ENCODE measurements around the gene ENDOU.

The ENDOU gene

DNA sequence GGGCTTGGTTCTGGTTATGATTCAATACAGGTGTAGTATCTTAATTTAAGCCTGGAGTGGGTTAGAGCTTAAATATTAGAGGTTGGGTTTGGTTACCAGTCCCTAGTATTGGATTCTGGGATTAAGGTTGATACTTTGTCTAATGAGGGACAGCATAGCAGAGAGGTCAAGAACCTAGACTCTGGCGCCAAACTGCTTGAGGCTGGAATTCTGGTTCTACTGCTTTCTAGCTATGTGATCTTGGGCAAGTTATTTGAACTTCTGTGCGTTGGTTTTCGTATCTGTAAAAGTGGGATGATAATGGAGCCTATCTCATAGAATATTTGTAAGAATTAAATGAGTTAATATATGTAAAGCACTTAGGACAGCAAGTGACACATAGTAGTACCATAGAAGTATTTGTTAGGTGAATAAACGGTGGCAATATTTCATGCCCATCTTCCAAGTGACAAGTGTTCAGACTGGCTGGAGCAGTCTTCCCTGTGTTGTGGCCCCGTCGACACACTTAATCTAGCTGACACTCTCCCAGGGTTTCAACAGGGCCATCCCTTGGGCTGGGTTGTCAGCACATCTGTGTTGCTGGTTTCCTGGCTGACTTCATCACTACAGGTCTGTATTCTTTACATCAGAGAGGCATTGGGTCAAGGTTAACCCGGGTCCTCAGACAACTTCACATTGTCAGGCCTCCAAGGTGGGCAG, 3.0 kb downstream of the ENDOU start:
- H3K4me3 ChIP-seq (ENCODE audit: low read length) = no peak overlapping the region
- no peak overlapping the region for H3K9ac ChIP-seq (ENCODE audit: low read length)

DNA sequence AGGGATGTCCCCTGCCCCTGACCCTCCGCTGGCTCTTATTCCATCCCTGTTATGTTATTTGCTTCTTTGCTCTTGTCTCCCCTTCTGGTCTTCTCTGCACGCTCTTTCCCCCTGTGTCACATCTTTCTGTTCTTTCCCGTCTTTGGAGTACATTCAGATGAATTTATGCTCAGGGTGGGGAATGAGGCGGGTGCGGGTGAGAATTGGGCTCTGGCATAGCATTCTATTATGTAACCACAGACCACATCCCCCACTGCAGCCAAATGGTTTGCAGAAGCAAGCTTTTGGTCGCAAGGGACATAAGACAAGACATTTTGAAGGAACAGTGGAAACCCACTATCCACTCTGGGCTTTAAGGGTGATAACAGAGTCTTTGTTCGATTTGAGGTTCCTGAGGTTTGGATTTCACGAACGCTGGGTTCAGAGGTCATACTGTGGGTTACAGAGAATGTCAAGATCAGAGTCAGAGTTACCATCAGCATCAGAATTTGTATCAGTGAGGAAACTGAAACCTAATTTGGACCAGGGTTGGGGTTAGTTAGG, 3.8 kb downstream of the ENDOU start:
- Histone ChIP-seq H3K9me3 (ENCODE audit: control insufficient read depth, low read length) (no peaks in the 10 kb centered on the region), H3K27me3 (ENCODE audit: control insufficient read depth, insufficient read depth, low read length) (no peaks in the 10 kb centered on the region), H3K9ac (ENCODE audit: low read length) (no peak overlapping the region), H3K36me3 (ENCODE audit: control insufficient read depth, insufficient read depth, low read length) (no peaks in the 10 kb centered on the region), H3K4me3 (ENCODE audit: low read length) (no peak overlapping the region), H3K4me1 (ENCODE audit: control insufficient read depth, insufficient read depth, low read length) (peaks cover 19% of the 10 kb centered on the region)

More for the DNA sequence above, 3.0 kb downstream of the ENDOU start:
- Histone ChIP-seq H3K36me3 (ENCODE audit: control insufficient read depth, insufficient read depth, low read length) (no peaks in the 10 kb centered on the region), H3K4me1 (ENCODE audit: control insufficient read depth, insufficient read depth, low read length) (peaks cover 14% of the 10 kb centered on the region), H3K27me3 (ENCODE audit: control insufficient read depth, insufficient read depth, low read length) (no peaks in the 10 kb centered on the region), H3K9me3 (ENCODE audit: control insufficient read depth, low read length) (no peaks in the 10 kb centered on the region)

DNA sequence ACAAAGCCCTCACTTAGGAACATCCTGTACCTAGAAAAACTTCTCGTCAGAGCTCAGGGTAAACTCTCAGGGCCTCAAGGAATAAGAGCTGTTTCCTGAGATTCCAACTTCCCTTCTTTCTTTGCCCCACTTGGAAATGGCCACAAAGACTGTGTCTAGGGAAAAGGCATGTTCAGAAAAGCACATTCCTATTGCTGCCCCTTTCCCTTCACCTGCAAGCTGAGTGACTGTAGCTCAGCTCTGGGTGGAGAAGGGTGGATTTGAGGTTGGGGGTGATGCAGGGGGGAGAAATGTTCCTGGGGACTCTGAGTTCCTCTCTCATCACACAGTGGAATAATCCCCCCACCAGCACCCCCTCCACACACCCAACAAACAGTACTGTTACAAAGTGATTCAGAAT, 6.8 kb downstream of the ENDOU start:
- Histone ChIP-seq H3K36me3 (ENCODE audit: control insufficient read depth, insufficient read depth, low read length) (no peaks in the 10 kb centered on the region), H3K9ac (ENCODE audit: low read length) (no peak overlapping the region), H3K4me1 (ENCODE audit: control insufficient read depth, insufficient read depth, low read length) (peaks cover 29% of the 10 kb centered on the region), H3K9me3 (ENCODE audit: control insufficient read depth, low read length) (no peaks in the 10 kb centered on the region), H3K4me3 (ENCODE audit: low read length) (no peak overlapping the region), H3K27me3 (ENCODE audit: control insufficient read depth, insufficient read depth, low read length) (no peaks in the 10 kb centered on the region)

DNA sequence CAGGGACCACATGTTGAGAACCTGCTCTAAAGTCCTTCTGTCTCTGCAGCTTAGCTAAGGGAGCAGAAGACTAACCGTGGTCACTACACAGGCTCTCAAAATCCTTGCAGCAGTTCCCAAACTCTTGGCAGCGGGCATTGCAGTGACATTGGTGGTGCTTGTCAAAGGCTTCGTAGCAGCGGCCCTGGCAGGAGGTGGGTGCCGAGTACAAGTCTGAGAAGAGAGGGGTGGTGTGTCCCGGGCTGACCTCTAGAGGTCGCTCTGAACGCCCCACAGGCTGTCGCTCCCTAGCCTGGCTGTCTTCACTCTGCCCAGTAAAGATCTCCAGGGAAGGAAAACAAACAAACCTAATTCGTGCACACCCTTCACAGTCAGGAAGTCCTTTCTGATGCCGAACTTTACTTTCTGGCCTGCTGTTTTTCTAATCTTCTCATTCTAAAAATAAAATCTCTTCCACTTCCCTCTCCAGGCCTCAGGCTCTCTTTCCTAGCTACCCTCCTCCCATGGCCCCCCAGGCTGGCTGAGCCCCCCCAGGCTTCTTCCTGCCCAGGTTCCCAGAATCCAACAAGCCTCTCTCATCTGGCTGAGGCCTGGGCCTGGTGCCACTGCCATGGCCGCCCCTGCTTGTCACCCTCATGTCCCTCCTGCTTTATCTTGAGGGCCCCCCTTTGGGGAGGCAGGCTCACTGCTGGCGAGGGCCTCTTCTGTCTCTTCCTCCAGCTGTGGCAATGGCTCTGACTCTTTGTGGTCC, 7.7 kb downstream of the ENDOU start:
- Histone ChIP-seq H3K9ac (ENCODE audit: low read length) (peak overlapping the region; percentile 50), H3K9me3 (ENCODE audit: control insufficient read depth, low read length) (no peaks in the 10 kb centered on the region), H3K36me3 (ENCODE audit: control insufficient read depth, insufficient read depth, low read length) (no peaks in the 10 kb centered on the region), H3K4me3 (ENCODE audit: low read length) (no peak overlapping the region), H3K27me3 (ENCODE audit: control insufficient read depth, insufficient read depth, low read length) (no peaks in the 10 kb centered on the region), H3K4me1 (ENCODE audit: control insufficient read depth, insufficient read depth, low read length) (peaks cover 29% of the 10 kb centered on the region)

DNA sequence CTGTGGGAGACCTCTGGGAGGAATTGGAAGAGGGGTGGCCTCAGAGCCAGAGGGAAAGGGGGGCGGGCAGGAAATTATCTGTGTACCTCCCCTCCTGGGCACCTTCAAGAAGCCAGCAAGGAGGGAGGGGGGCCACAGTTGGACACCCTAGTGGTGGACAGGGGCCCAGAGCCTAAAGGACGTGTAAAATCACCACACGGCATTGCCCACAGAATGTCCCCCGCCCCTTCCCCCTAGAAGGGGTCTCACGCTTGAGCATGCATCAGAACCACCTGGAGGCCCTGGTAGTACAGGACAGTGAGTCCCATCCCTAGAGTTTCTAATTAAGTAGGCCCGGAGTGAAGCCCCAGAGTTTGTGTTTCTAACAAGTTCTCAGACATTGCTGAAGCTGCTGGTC, 8.2 kb downstream of the ENDOU start:
- H3K27me3 ChIP-seq (ENCODE audit: control insufficient read depth, insufficient read depth, low read length) = no peaks in the 10 kb centered on the region
- no peaks in the 10 kb centered on the region for H3K36me3 ChIP-seq (ENCODE audit: control insufficient read depth, insufficient read depth, low read length)
- no peak overlapping the region for H3K4me3 ChIP-seq (ENCODE audit: low read length)
- H3K9me3 ChIP-seq (ENCODE audit: control insufficient read depth, low read length) = no peaks in the 10 kb centered on the region
- no peak overlapping the region for H3K9ac ChIP-seq (ENCODE audit: low read length)
- peaks cover 29% of the 10 kb centered on the region for H3K4me1 ChIP-seq (ENCODE audit: control insufficient read depth, insufficient read depth, low read length)

DNA sequence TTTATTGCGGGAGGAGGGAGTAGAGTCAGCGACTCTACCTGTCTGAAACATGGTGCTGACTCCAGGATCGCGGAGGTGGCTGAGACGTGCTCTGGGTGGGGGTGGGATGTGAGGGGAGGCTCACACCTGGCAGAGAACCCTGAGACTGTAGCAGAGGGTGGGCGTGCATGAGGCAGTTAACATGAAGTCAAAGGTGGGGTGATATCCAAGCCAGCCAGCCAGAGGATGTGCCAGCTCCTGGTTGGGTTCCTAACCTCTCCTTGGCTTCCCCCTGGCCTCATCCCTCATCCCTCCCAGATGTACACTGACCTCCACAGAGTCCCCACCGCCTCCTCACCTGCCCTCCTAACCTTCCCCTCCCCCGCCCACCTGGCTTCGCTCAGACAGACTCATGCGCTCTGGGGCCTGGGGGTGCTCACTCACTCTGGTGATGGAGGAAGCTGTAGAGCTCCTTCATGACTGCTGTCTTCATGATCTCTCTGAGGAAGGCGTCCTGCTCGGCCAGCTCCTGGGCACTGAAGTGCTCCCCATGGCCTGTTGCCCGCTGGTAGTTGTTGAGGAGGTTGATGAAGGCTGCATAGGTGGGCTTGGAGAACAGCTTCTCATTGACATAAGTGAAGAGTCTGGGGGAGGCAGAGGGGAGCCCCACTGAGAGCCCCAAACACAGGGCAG, 9.3 kb downstream of the ENDOU start:
- Histone ChIP-seq H3K4me1 (ENCODE audit: control insufficient read depth, insufficient read depth, low read length) (peaks cover 29% of the 10 kb centered on the region), H3K9ac (ENCODE audit: low read length) (no peak overlapping the region), H3K27me3 (ENCODE audit: control insufficient read depth, insufficient read depth, low read length) (no peaks in the 10 kb centered on the region), H3K9me3 (ENCODE audit: control insufficient read depth, low read length) (no peaks in the 10 kb centered on the region), H3K36me3 (ENCODE audit: control insufficient read depth, insufficient read depth, low read length) (no peaks in the 10 kb centered on the region), H3K4me3 (ENCODE audit: low read length) (no peak overlapping the region)

DNA sequence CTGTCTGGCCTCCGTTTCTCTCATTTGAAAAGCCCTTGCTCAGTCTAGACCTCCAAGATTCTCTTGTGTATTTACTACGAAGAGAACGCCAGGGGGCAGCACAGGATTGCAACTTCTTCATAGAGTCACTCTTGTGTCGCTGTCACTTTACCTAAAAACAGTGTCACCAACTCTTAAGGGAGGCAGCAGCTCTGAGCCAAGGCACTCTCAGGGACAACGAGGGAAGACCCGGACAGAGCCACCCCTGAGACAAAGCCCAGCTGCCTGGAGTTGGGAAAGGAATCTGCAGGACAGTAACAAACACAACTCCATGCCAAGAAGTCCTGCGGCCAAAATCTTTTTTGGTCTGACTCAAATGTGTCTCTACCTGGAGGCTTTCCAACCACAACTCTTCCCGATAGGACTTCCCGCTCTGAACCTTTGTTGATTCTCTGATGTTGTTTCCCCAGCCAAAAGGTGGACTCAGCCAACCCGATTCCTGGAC, 9.9 kb downstream of the ENDOU start:
- no peaks in the 10 kb centered on the region for H3K36me3 ChIP-seq (ENCODE audit: control insufficient read depth, insufficient read depth, low read length)
- H3K9me3 ChIP-seq (ENCODE audit: control insufficient read depth, low read length) = no peaks in the 10 kb centered on the region
- no peak overlapping the region for H3K9ac ChIP-seq (ENCODE audit: low read length)
- H3K4me3 ChIP-seq (ENCODE audit: low read length) = no peak overlapping the region
- H3K27me3 ChIP-seq (ENCODE audit: control insufficient read depth, insufficient read depth, low read length) = no peaks in the 10 kb centered on the region
- peaks cover 29% of the 10 kb centered on the region for H3K4me1 ChIP-seq (ENCODE audit: control insufficient read depth, insufficient read depth, low read length)

DNA sequence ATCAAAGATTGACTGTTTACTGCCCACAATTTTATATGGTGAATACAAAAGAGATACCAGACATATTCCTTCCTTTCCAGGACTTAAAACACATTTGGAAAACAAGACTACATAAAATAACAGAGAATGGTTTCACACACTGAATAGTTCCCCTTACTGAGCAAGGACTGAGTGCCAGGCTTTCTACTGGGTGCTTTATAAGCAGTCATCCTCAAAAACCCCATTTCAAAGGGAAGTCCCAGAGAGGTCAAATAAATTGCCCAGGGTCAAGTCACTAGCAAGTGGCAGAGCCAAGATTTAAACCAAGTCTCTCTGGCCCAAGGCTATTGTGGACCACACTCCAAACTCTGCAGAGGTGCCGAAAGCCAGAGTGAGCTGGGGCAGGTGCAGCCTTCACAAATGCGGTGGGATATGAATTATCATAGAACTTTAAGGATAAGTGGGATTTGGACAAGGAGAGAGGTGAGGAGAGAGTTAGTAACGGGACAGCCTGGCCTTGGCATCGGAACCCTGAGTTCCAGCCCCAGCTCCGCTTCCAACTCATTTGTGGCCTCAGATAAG, 10.4 kb downstream of the ENDOU start:
- H3K36me3 ChIP-seq (ENCODE audit: control insufficient read depth, insufficient read depth, low read length) = no peaks in the 10 kb centered on the region
- H3K4me1 ChIP-seq (ENCODE audit: control insufficient read depth, insufficient read depth, low read length) = peaks cover 29% of the 10 kb centered on the region
- H3K9me3 ChIP-seq (ENCODE audit: control insufficient read depth, low read length) = no peaks in the 10 kb centered on the region
- H3K27me3 ChIP-seq (ENCODE audit: control insufficient read depth, insufficient read depth, low read length) = no peaks in the 10 kb centered on the region
- H3K4me3 ChIP-seq (ENCODE audit: low read length) = no peak overlapping the region
- no peak overlapping the region for H3K9ac ChIP-seq (ENCODE audit: low read length)

DNA sequence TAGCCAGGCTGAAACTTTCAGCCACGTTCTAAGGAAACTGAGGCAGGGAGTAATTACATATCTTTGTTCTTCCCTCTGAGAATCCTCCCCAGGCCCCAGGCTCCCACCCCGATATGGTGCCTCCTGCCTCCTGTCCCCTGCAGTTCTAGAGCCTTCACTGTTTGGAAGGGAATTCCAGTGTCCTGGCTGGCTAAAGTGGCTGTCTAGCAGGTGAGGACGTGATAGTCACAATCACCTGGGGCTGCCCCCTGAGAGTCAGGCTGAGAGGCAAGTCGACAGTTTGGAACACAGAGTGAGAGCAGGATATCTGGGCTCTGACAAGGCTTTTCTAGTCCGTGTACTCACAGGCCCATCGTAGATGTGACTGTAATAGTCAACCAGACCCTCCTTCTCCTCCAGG, 13.1 kb downstream of the ENDOU start:
- peaks cover 24% of the 10 kb centered on the region for H3K4me1 ChIP-seq (ENCODE audit: control insufficient read depth, insufficient read depth, low read length)
- H3K4me3 ChIP-seq (ENCODE audit: low read length) = no peak overlapping the region
- no peak overlapping the region for H3K9ac ChIP-seq (ENCODE audit: low read length)
- H3K9me3 ChIP-seq (ENCODE audit: control insufficient read depth, low read length) = no peaks in the 10 kb centered on the region
- no peaks in the 10 kb centered on the region for H3K27me3 ChIP-seq (ENCODE audit: control insufficient read depth, insufficient read depth, low read length)
- H3K36me3 ChIP-seq (ENCODE audit: control insufficient read depth, insufficient read depth, low read length) = no peaks in the 10 kb centered on the region

DNA sequence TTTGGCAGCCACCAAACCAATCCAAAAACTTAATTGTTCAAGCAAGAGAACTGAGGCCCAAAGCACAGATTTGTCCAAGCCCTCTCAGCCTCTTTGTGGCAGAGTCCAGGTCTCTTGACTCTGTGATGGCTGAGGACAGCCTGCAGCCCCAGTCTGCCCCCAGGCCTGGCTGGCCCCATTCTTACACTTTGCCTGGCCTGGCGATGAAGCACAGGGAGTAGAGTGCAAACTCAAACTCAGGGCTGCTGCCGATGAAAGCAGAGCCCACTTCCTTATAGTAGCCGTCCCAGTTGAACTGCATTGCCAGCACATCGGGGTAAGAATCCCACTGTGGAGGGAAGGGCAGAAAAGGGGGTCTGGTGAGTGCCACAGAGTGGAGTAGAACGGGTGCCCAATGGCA, 13.8 kb downstream of the ENDOU start:
- no peaks in the 10 kb centered on the region for H3K9me3 ChIP-seq (ENCODE audit: control insufficient read depth, low read length)
- H3K36me3 ChIP-seq (ENCODE audit: control insufficient read depth, insufficient read depth, low read length) = no peaks in the 10 kb centered on the region
- H3K9ac ChIP-seq (ENCODE audit: low read length) = no peak overlapping the region
- peaks cover 20% of the 10 kb centered on the region for H3K4me1 ChIP-seq (ENCODE audit: control insufficient read depth, insufficient read depth, low read length)
- H3K4me3 ChIP-seq (ENCODE audit: low read length) = no peak overlapping the region
- no peaks in the 10 kb centered on the region for H3K27me3 ChIP-seq (ENCODE audit: control insufficient read depth, insufficient read depth, low read length)

DNA sequence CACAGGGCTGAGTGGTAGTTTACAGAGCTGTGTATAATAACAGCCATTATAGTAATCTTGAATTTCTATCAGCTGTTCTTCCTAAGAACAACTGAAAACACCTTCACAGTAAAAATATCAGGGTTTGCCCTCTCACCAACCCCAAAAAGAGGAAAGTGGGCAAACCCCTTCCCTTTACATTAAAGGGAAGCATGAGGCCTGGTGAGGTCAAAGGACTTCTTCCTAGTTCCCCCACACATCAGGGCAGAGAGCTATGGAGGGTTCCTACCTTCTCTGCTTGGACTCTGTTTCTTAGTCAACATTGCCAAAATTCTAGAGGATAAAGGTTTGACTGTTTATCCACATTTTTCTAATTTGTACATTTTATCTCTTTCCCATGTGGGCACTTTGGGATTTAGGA, 15.0 kb downstream of the ENDOU start:
- Histone ChIP-seq H3K9me3 (ENCODE audit: control insufficient read depth, low read length) (no peaks in the 10 kb centered on the region), H3K4me1 (ENCODE audit: control insufficient read depth, insufficient read depth, low read length) (peaks cover 9% of the 10 kb centered on the region), H3K27me3 (ENCODE audit: control insufficient read depth, insufficient read depth, low read length) (no peaks in the 10 kb centered on the region), H3K9ac (ENCODE audit: low read length) (no peak overlapping the region), H3K36me3 (ENCODE audit: control insufficient read depth, insufficient read depth, low read length) (no peaks in the 10 kb centered on the region), H3K4me3 (ENCODE audit: low read length) (no peak overlapping the region)

DNA sequence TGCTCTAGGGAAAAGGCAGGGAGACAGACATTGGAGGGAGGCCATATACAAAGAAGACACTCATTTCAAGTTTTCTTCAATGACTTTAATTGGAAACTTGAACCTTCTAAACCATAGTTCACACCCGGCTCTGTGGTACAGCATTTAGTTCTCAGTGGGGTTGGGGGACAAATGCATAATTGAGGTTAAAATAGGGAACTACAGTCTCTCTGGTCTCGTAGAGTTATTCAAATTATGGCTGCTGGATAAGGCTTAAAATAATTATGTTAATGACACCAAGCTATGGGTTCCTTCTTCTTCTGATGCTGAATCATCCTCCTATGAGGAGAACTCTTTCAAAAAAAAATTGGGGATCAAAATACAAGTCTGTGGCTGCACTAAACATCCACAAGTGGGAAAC, 15.6 kb downstream of the ENDOU start:
- H3K36me3 ChIP-seq (ENCODE audit: control insufficient read depth, insufficient read depth, low read length) = no peaks in the 10 kb centered on the region
- no peaks in the 10 kb centered on the region for H3K9me3 ChIP-seq (ENCODE audit: control insufficient read depth, low read length)
- no peaks in the 10 kb centered on the region for H3K27me3 ChIP-seq (ENCODE audit: control insufficient read depth, insufficient read depth, low read length)
- no peak overlapping the region for H3K4me3 ChIP-seq (ENCODE audit: low read length)
- H3K9ac ChIP-seq (ENCODE audit: low read length) = no peak overlapping the region
- peaks cover 11% of the 10 kb centered on the region for H3K4me1 ChIP-seq (ENCODE audit: control insufficient read depth, insufficient read depth, low read length)
